CD4-positive, alpha-beta T cell treated with Interleukin-6 at 100 ng/mL for 8 hours (primary cell): ENCODE measurements around the gene GPR84.

ENCODE experiments used
- DNase-seq: peaks from one replicate; pipeline ENCODE4 v3.0.0-alpha.2; 2020; ENCODE audit warnings: mixed read lengths, low spot score

GPR84 gene

GRCh38 chr12:54390668-54391551 lies 26.6 kb upstream of the GPR84 start:
- DNase-seq = peak; percentile 69

GRCh38 chr12:54390176-54390667 lies 25.9 kb upstream of the GPR84 start:
- DNase-seq = no peak

- no peak for DNase-seq
These were observed 25.4 kb upstream of the GPR84 start for GRCh38 chr12:54389607-54390175.

- DNase-seq = no peak
These were observed 24.8 kb upstream of the GPR84 start for GRCh38 chr12:54389134-54389508.

- DNase-seq = no peak
These were observed 24.2 kb upstream of the GPR84 start for GRCh38 chr12:54388237-54389133.

GRCh38 chr12:54387114-54387467 lies 22.8 kb upstream of the GPR84 start:
- DNase-seq = no peak

- no peak for DNase-seq
These were observed 22.3 kb upstream of the GPR84 start for GRCh38 chr12:54386403-54387113.

GRCh38 chr12:54385251-54385914 lies 21.1 kb upstream of the GPR84 start:
- DNase-seq = no peak

- DNase-seq = no peak
These were observed 20.3 kb upstream of the GPR84 start, which contains the start of gene ZNF385A for GRCh38 chr12:54384591-54385041. Gene ZNF385A (minus strand): TSS chr12:54384733. CDS start chr12:54384514, 219 bp downstream.

GRCh38 chr12:54383041-54383609 lies 18.8 kb upstream of the GPR84 start:
- no peak for DNase-seq

- no peak for DNase-seq
These were observed 16.9 kb upstream of the GPR84 start for GRCh38 chr12:54381136-54381535.

- peak; percentile 85 for DNase-seq
These were observed 15.3 kb upstream of the GPR84 start for GRCh38 chr12:54379398-54380201.

GRCh38 chr12:54378796-54379397 lies 14.6 kb upstream of the GPR84 start:
- no peak for DNase-seq

GRCh38 chr12:54377797-54378515 lies 13.7 kb upstream of the GPR84 start:
- DNase-seq = no peak

GRCh38 chr12:54377007-54377406 lies 12.7 kb upstream of the GPR84 start:
- DNase-seq = no peak

GRCh38 chr12:54376596-54376995 lies 12.3 kb upstream of the GPR84 start:
- DNase-seq = no peak

GRCh38 chr12:54375259-54375579 lies 10.9 kb upstream of the GPR84 start:
- no peak for DNase-seq

GRCh38 chr12:54374562-54375258 lies 10.4 kb upstream of the GPR84 start:
- no peak for DNase-seq
